Activated CD8-positive, alpha-beta memory T cell treated with anti-CD3 and anti-CD28 coated beads for 48 hours (primary cell): ENCODE measurements around the gene SPATA9.
A peak's percentile ranks its signal among the peaks of the same experiment; 100 is the strongest.
"Not testable (repeated sequence)": the region's sequence is repeated elsewhere in the genome, so short reads cannot be mapped to it uniquely, and the experiment has no call there.

Experiments used
- DNase-seq, 3 experiments: peaks; one replicate each; pipeline ENCODE4 v3.0.0-alpha.2; 2020; ENCODE audit warnings: low read depth in 2 of 3, low spot score in 2 of 3

The SPATA9 gene

DNA sequence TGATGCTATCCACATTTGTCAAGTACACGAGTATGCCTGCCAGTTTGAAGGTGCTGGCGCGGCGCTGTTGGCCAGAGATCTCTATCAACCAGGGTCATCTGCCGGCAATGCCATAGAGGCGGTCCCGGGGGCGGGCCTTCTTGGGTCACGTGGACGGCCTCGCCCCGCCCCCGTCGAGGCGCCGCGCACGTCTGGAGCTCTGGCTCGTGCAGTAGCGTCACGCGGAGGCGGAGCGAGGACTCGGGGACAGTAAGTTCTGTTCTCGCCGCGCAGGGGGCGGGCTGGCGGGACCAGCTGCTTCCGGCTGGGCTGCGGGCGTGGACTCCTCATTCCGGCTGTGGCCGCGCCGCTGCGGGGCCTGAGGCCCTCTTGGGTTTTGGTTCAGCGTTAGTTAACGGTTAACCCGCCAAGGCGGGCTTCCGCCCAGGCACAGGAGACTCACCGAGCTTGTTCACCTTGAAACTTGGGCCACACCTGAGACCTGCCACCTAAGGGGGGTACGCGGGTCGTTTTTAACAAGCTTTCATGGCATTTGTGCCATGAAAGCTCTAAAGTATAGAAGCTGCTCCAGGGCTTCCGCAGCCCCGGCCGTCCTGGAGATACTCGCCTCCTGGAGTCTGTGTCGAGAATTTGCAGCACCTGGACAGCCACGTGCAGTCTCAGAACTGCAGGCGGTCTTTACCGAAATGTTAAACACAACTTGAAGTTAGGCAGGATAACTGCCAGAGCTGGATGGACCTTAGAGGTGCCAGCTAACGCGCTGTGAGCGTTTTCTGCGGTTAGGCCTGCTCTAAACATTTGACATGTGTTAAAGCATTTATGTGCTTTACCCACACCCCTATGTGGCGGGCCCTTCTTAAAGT is 36.0 kb downstream of the SPATA9 start, which contains the start of gene RFESD:
Gene RFESD, plus strand, starts transcription at position 209 of the 863 bp plus-strand sequence. CDS start 5,495 bp downstream, outside the sequence.
- DNase-seq, result peak; percentile 78 to 92 (median 84)

DNA sequence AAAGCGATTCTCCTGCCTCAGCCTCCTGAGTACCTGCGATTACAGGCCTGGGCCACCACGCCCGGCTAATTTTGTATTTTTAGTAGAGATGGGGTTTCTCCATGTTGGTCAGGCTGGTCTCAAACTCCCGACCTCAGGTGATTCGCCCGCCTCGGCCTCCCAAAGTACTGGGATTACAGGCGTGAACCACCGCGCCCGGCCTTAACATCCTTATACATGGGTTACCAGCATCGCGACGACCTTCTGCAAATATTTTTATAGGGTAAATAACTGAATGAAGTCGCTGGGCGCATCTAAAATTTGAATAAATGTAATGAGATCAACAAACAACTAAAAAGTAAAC is 36.6 kb downstream of the SPATA9 start:
- DNase-seq, result not testable (repeated sequence)

- DNase-seq, result no peak
Measured at GRCh38 chr5:95644351-95645042, 38.3 kb downstream of the SPATA9 start.

DNA sequence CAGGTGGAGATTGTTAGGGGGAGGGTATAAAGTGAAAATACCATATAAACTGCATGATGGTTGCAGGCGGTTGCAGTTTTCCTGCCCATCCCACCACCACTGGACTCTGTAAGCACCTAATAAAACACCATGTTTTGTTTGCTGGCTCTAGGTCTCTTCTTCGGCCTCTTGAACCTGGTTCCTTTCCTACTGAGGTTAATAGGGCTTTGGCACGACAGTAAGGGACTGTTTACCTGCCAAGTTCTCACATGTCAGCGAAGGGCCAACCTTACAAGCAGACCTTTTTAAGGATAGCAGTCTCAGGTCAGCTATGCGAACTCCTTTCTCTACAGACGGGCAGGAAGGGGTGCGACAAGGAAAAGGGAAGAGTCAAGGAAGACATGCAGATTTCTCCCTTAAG is 39.6 kb downstream of the SPATA9 start:
- no peak for DNase-seq

GRCh38 chr5:95641741-95642220 is 41.0 kb downstream of the SPATA9 start:
- DNase-seq, result no peak

DNA sequence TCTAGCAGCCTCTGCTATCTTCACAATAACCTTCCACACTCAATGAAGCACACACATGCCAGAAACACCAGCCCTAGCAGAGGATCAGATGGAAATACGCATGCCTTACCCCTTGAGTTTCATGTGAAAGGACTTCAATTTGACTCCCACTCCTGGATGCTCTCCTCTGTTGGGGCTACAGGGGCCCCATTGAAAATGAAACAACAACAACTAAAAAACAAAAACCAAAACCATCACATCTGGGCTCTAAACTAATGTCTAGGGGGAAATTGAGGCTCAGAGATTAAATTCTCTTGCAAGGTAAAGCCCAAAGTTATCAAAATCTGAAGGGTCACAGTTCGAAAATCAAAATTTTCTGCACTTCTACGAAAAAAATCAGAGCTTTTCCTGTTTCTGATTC is 44.2 kb downstream of the SPATA9 start:
- no peak for DNase-seq

DNA sequence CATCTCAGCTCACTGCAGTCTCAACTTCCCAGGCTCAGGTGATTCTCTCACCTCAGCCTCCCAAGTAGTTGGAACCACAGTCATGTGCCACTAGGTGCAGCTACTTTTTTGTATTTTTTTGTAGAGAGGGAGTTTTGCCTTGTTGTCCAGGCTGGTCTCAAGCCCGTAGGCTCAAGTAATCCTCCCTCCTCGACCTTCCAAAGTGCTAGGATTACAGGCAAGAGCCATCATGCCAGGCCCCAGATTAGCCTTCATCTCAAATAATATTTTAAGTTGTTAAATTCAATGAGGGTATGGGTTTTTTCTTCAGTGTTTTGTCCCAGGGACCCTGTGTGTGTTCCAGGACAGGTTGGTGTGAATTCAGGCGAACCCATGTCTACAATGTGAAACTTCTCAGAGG is 48.7 kb downstream of the SPATA9 start:
- DNase-seq, result no peak

- DNase-seq, result no peak
Measured at GRCh38 chr5:95633671-95634070, 49.1 kb downstream of the SPATA9 start.

- not testable (repeated sequence) for DNase-seq
Measured at GRCh38 chr5:95632942-95633341, 49.8 kb downstream of the SPATA9 start.

DNA sequence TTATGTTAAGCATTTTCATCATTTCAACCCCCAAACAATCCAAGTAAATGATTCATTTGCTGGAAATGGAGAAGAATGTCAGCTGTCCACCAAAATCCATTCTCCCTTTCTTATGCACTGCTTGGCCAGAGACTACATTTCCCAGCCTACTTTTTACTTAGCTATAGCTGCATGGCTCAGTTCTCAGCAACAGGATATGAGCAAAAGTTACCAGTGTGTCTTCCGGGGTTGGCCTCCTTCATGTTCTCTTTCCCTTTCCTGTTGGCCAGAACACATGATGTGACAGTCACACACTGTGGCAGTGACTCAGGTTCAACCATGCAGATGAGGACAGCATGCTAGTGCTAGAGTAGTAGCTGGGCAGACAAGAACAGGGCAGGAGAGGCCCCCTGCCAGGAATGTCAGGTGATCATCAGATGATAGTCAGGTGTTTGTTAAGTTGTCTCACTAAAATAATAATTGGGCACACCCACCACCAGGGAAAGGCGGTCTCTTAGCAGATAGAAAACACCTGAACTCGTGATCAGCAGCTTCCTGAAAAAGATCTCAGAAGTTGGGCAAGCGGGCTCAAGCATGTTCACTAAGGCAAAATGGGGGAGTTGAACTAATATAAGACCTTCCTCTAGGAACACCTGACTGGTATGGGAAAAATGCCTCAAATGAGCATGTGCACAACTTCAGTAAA is 50.7 kb downstream of the SPATA9 start:
- DNase-seq, result peak in 2 of 3 experiments; percentile 17 to 42

DNA sequence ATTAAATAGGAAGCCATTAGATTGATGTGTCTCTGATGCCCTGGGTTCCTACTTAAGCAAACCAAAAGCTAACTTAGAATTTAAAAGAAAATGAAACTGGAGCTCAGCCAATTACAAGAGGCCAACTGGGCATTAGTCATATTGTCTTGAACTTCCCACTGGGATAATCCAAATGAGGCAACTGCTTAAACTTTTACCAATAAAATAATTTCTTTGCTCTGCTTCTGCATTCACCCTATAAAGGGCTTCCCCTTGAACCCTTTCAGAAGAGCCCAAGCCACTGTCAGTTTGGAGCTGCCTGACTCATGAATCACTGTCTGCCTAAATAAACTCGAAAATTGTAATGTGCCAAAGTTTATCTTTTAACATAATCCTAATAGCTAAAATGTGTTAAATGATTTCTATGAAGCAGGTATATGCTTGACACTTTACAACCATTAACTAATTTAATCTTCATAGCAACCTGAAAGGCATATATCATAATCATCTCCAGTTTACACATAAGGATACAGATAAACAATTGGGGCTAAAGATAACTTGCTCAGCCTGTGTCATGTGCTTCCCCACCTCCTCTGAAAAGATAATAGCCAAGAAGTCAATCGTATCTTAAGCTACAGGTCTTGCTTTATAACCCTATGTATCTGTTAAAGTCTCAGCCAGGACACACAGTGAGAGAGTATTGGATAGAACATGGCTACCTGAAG is 51.4 kb downstream of the SPATA9 start:
- no peak for DNase-seq

DNA sequence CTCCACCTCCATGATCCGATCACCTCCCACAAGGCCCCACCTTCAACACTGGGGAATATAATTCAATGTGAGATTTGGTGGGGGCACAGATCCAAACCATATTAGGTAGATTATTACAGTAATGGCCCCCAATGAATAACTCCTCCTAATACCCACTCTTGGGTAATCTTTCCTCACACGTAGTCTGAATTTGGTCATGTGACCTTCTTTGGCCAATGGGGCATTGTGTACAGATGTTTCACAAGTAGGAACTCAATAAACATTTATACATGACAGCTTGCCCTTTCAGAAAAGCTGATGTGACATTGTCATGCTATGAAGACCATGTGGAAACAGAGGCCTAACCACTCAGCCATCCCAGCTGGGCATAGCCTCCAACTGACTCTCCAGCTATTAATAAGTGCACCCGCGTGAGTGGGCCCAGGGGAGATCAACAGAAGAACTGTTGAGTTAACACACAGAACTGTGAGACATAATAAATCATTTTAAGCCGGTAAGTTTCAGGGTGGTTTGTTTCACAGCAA is 52.3 kb downstream of the SPATA9 start:
- DNase-seq, result no peak

DNA sequence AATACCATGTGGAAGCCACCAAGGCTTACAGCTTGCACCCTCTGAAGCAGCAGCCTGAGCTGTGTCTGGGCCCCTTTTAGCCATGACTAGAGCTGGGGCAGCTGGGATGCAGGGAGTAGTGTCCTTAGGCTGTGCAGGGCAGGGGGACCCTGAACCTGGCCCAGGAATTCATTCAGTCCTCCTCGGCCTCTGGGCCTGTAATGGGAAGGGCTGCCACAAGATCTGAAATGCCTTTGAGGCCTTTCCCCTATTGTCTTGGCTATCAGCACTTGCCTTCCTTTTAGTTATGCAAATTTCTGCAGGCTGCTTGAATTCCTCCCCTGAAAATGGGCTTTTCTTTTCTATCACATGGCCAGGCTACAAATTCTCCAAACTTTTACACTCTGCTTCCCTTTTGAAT is 53.9 kb downstream of the SPATA9 start:
- no peak for DNase-seq

- no peak for DNase-seq
Measured at GRCh38 chr5:95627971-95628810, 54.6 kb downstream of the SPATA9 start.

GRCh38 chr5:95626701-95627100 is 56.1 kb downstream of the SPATA9 start:
- DNase-seq, result no peak

DNA sequence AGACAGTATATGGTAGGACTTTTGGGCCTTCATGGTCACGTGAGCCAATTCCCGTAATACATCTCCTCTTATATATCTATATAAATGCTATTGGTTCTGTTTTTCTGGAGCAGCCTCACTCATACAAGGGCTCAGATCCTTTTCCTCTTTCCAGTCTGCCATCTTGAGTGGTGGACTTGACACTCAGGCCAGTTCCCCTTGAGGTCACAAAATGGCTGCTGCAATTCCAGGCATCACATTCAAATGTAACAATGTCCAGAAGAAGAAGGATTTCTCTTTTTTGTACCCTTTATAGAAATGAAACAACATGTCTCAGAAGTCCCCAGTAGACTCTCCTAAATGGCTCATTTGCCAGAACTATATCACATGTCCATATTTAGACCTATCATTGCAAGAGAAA is 58.4 kb downstream of the SPATA9 start:
- no peak for DNase-seq

DNA sequence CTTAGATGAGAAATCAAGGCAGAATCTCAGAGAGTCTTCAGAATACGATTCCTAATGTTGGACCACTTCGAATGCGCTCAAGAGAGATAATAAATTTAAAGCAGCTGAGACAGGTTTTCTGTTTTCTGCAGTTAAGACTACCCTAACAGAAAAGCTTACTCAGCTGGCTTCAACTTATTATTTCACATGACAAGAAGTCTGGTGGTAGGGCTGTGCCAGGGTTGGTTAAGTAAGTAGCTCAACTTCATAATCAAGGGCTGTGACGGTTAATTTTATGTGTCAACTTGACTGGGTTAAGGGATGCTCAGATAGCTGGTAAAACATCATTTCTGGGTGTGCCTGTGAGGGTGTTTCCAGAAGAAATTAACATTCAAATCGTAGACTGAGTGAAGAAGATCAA is 59.1 kb downstream of the SPATA9 start:
- DNase-seq, result no peak

GRCh38 chr5:95621839-95622629 is 60.8 kb downstream of the SPATA9 start:
- no peak for DNase-seq
